CD4-positive, alpha-beta T cell treated with Interleukin-2 at 100 ng/mL for 4 hours (primary cell): Measurements from ENCODE around the gene WDR37.

Source experiments
- DNase-seq: peaks from one replicate; pipeline ENCODE4 v3.0.0-alpha.2; 2020; ENCODE audit warnings: low spot score

WDR37 gene

GRCh38 chr10:1074052-1074747 is 18.0 kb downstream of the WDR37 start:
- no peak for DNase-seq

- no peak for DNase-seq
These were observed 18.6 kb downstream of the WDR37 start for GRCh38 chr10:1074748-1075308.

- no peak for DNase-seq
These were observed 22.5 kb downstream of the WDR37 start for GRCh38 chr10:1078668-1079067.

GRCh38 chr10:1083581-1083980 is 27.4 kb downstream of the WDR37 start:
- DNase-seq: no peak

GRCh38 chr10:1084011-1084950 is 28.1 kb downstream of the WDR37 start:
- DNase-seq: no peak

GRCh38 chr10:1085258-1085657 is 29.1 kb downstream of the WDR37 start:
- no peak for DNase-seq

GRCh38 chr10:1086787-1087186 is 30.6 kb downstream of the WDR37 start:
- DNase-seq: no peak

GRCh38 chr10:1089017-1089689 is 33.0 kb downstream of the WDR37 start:
- DNase-seq: no peak

- no peak for DNase-seq
These were observed 34.5 kb downstream of the WDR37 start for GRCh38 chr10:1090696-1091095.

- no peak for DNase-seq
These were observed 37.5 kb downstream of the WDR37 start for GRCh38 chr10:1093696-1094095.

- no peak for DNase-seq
These were observed 38.2 kb downstream of the WDR37 start for GRCh38 chr10:1094112-1095057.

- DNase-seq: no peak
These were observed 39.3 kb downstream of the WDR37 start for GRCh38 chr10:1095498-1095897.

GRCh38 chr10:1096287-1096889 is 40.2 kb downstream of the WDR37 start:
- DNase-seq: no peak

GRCh38 chr10:1097436-1097835 is 41.3 kb downstream of the WDR37 start:
- DNase-seq: no peak

- no peak for DNase-seq
These were observed 44.0 kb downstream of the WDR37 start for GRCh38 chr10:1100143-1100542.

- no peak for DNase-seq
These were observed 44.6 kb downstream of the WDR37 start for GRCh38 chr10:1100691-1101368.

- DNase-seq: no peak
These were observed 45.8 kb downstream of the WDR37 start for GRCh38 chr10:1101946-1102345.

GRCh38 chr10:1102416-1102815 is 46.2 kb downstream of the WDR37 start:
- no peak for DNase-seq

GRCh38 chr10:1102831-1103230 is 46.6 kb downstream of the WDR37 start:
- DNase-seq: no peak

GRCh38 chr10:1103551-1103950 is 47.4 kb downstream of the WDR37 start:
- DNase-seq: no peak
